SK-N-MC (cell line): ENCODE measurements around the gene PACS2.

Experiments used
- DNase-seq: peaks from one replicate; pipeline ENCODE4 v3.0.0-alpha.2; 2011; ENCODE audit warnings: low read depth, low spot score
- H3K27ac ChIP-seq: fragments of 200-600 bp; sonication (generic); 2 replicates; pipeline ENCODE4 v1.5.1; 2016; ENCODE audit warnings: mixed run types
- H3K36me3 ChIP-seq: fragments of 200-600 bp; sonication (generic); 2 replicates; pipeline ENCODE4 v1.6.1; 2017; ENCODE audit warnings: antibody characterized with exemption, low read length, mixed read lengths; ENCODE audit not compliant: insufficient read depth
- H3K4me3 ChIP-seq: fragments of 200-600 bp; sonication (generic); 2 replicates; pipeline ENCODE4 v1.5.1; 2016
- H3K9ac ChIP-seq: fragments of 200-600 bp; sonication (generic); 2 replicates; pipeline ENCODE4 v1.8.0; 2017; ENCODE audit warnings: mixed run types, mixed read lengths; ENCODE audit not compliant: insufficient read length
- H3K9me3 ChIP-seq: fragments of 200-600 bp; sonication (generic); 2 replicates; pipeline ENCODE4 v1.6.1; 2017; ENCODE audit warnings: low read depth, mild to moderate bottlenecking, antibody characterized with exemption, low read length, moderate library complexity, mixed read lengths
- EZH2 ChIP-seq: fragments of 200-600 bp; sonication (generic); IDR thresholded peaks from one replicate; pipeline ENCODE4 v1.6.1; 2017; ENCODE audit warnings: antibody characterized with exemption
- FOXP2 ChIP-seq: optimal IDR thresholded peaks from 2 replicates; pipeline ENCODE3; 2011; ENCODE audit warnings: mild to moderate bottlenecking, moderate library complexity; ENCODE audit not compliant: insufficient read depth; ENCODE audit errors: extremely low read length, control extremely low read depth
- POLR2AphosphoS5 ChIP-seq: IDR thresholded peaks from 2 replicates; pipeline ENCODE4 v1.6.1; 2012; ENCODE audit warnings: mild to moderate bottlenecking, low read depth, low read length, borderline replicate concordance

The PACS2 gene

GRCh38 chr14:105378873-105379685 lies 64.5 kb downstream of the PACS2 start:
- TF ChIP-seq FOXP2 (no peak), POLR2AphosphoS5 (no peak), EZH2 (no peak)
- H3K9me3 ChIP-seq, result no peaks in the 10 kb centered on the region
- H3K36me3 ChIP-seq, result no peaks in the 10 kb centered on the region
- no peak for DNase-seq
- H3K27ac ChIP-seq, result no peak overlapping the region
- no peak overlapping the region for H3K9ac ChIP-seq
- H3K4me3 ChIP-seq, result no peak overlapping the region

GRCh38 chr14:105379946-105380345 lies 65.4 kb downstream of the PACS2 start:
- Histone ChIP-seq H3K9me3 (no peaks in the 10 kb centered on the region), H3K36me3 (no peaks in the 10 kb centered on the region), H3K4me3 (no peak overlapping the region), H3K9ac (no peak overlapping the region), H3K27ac (no peak overlapping the region)
- TF ChIP-seq EZH2 (no peak), FOXP2 (no peak), POLR2AphosphoS5 (no peak)
- DNase-seq, result no peak

GRCh38 chr14:105380756-105381155 lies 66.2 kb downstream of the PACS2 start:
- Histone ChIP-seq H3K4me3 (no peak overlapping the region), H3K36me3 (no peaks in the 10 kb centered on the region), H3K27ac (no peak overlapping the region), H3K9me3 (no peaks in the 10 kb centered on the region), H3K9ac (no peak overlapping the region)
- no peak for DNase-seq
- TF ChIP-seq EZH2 (no peak), POLR2AphosphoS5 (no peak), FOXP2 (no peak)

DNA sequence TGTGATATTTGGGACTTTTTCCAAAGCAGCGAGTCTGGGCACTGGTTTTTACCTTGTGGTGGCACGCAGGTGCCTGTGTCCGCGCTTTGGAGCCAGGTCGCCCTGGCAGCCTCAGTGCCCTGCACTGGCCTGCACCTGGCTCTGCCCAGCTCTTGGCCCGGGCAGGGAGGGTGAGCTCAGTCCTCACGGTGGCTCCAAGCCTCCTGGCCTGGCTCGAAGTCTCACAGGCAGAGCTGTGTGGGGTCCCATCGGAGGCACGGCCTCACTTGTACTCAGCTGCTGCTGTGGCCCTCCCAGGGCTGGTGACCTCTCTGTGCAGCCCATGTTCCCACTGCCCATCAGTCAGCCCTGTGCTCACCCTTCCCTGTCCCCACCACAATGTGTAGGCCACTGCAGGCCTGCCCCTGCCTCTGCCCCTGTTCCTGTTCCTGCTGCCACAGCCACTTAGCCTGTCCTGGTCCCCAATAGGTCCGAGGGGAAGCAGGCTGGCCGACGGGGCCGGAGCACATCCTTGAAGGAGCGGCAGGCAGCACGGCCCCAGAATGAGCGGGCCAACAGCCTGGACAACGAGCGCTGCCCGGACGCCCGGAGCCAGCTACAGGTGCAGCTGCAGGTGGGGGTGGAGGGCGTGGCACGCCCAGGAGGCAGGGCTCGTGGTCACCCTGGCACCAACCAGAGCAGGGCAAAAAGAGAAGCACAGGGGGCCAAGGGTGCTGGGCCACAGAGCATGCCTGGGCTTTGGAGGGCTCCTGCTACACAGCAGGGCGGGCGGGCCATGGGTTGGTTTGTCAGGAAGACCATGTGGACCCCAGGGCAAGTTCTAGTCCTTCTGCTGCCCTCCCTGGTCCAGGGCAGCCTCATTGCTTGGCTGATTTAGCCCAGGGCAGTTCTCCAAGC lies 67.1 kb downstream of the PACS2 start:
- Histone ChIP-seq H3K9ac (no peak overlapping the region), H3K36me3 (no peaks in the 10 kb centered on the region), H3K9me3 (no peaks in the 10 kb centered on the region), H3K4me3 (no peak overlapping the region), H3K27ac (no peak overlapping the region)
- TF ChIP-seq FOXP2 (no peak), POLR2AphosphoS5 (no peak), EZH2 (no peak)
- no peak for DNase-seq

DNA sequence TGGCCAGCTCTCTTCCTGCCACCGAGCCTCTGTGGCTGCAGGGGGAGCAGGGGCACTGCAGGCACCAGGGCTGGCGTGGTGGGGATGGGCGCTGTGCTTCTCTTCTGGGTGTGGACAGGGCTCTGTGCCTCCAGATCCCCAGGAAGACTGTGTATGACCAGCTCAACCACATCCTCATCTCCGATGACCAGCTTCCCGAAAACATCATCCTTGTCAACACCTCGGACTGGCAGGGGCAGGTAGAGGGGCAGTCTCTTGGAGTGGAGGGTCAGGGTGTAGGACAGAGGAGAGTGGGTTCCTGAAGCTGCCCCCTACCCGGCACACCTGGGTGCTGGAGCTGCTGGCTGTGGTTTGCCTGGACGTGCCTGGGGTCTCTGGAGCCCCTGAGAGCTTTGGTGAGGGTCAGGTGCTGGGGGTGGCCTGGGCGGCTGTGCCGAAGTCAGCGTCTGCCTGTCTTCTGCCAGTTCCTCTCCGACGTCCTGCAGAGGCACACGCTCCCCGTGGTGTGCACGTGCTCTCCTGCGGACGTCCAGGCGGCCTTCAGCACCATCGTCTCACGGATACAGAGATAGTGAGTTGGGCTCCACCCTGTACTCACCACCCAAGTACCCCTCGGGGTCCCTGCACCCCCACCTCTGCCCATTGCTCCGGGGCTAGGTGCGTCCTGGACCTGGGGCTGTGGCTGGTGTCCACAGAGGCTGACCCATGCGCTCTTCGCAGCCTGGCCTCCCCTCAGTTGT lies 68.0 kb downstream of the PACS2 start:
- no peak overlapping the region for H3K9ac ChIP-seq
- DNase-seq, result no peak
- TF ChIP-seq EZH2 (no peak), POLR2AphosphoS5 (no peak), FOXP2 (no peak)
- no peak overlapping the region for H3K27ac ChIP-seq
- no peaks in the 10 kb centered on the region for H3K36me3 ChIP-seq
- H3K4me3 ChIP-seq, result no peak overlapping the region
- H3K9me3 ChIP-seq, result no peaks in the 10 kb centered on the region

GRCh38 chr14:105383083-105383730 lies 68.7 kb downstream of the PACS2 start:
- Histone ChIP-seq H3K36me3 (no peaks in the 10 kb centered on the region), H3K9me3 (no peaks in the 10 kb centered on the region), H3K9ac (no peak overlapping the region), H3K4me3 (no peak overlapping the region), H3K27ac (no peak overlapping the region)
- DNase-seq, result no peak
- no peak for TF ChIP-seq FOXP2
- no peak for TF ChIP-seq EZH2
- TF ChIP-seq POLR2AphosphoS5, result no peak

DNA sequence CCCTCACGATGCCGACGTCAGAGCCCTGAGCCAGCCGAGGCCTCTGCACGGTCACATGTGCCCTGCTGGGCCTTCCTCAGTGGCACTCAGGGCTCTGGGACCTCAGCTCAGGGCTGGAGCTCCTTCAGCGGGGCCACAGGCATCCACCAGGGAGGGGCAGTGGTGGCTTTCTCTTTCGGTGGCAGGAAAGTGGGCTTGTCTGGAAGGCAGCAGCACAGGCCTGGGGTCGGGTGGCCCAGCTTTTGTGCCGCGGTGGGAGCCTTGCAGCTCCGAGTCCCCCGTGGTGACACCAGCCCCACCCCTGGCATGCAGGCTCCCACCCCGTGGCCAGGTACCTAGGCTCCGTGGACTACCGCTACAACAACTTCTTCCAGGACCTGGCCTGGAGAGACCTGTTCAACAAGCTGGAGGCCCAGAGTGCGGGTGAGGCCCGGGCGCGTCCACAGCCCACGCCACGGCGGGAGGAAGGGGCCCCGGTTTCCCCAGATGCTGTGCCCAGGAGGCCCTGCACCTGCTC lies 69.6 kb downstream of the PACS2 start:
- DNase-seq, result no peak
- TF ChIP-seq FOXP2 (no peak), POLR2AphosphoS5 (no peak), EZH2 (no peak)
- Histone ChIP-seq H3K36me3 (no peaks in the 10 kb centered on the region), H3K9me3 (no peaks in the 10 kb centered on the region), H3K27ac (no peak overlapping the region), H3K4me3 (no peak overlapping the region), H3K9ac (no peak overlapping the region)

DNA sequence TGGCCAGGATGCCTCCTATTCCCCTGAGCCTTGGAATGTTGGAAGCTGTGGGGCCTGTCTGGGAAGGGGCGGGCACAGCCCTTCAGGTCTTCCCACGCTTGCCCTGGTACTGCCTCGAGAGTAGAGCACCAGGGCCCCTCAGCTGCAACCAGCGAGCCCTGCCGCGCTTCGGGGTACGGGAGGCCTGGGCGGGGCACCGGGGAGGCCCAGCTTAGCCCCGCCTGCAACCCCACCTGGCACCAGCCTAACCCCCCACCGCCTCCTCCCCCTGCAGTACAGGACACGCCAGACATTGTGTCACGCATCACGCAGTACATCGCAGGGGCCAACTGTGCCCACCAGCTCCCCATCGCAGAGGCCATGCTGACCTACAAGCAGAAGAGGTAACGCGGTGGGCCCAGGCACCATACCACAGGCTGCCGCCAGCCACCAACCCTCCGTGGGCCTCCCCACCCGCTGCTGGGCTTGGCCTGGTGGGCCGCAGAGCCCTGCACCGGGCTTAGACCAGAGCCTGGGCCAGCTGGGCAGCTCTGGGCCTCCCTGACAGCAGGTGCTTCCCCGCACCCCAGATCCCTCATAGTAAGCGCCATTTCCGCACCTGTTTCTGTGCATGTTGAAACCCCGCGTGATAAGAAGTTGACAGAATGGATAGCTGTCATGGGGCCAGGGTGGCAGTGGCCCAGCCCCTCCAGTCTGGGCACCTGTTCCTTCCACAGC lies 70.2 kb downstream of the PACS2 start:
- H3K4me3 ChIP-seq, result no peak overlapping the region
- TF ChIP-seq EZH2 (no peak), FOXP2 (no peak), POLR2AphosphoS5 (no peak)
- H3K9ac ChIP-seq, result no peak overlapping the region
- DNase-seq, result no peak
- H3K9me3 ChIP-seq, result no peaks in the 10 kb centered on the region
- no peak overlapping the region for H3K27ac ChIP-seq
- no peaks in the 10 kb centered on the region for H3K36me3 ChIP-seq
